HEK293T (cell line): ENCODE measurements around the gene SNX8.

Experiments
- CTCF ChIA-PET: fragments of 350-600 bp; formaldehyde crosslinking; extraction: SDS; loops from one replicate; lab custom pipeline; 2021; ENCODE audit warnings: antibody characterized with exemption, inconsistent platforms; lab: Yijun Ruan, JAX
- POLR2A ChIA-PET: fragments of 350-600 bp; formaldehyde crosslinking; extraction: SDS; loops from one replicate; lab custom pipeline; 2020; ENCODE audit warnings: antibody characterized with exemption, inconsistent platforms; lab: Yijun Ruan, JAX
- DNase-seq: peaks from one replicate; pipeline ENCODE4 v3.0.0; 2012; ENCODE audit warnings: mixed read lengths; ENCODE audit errors: extremely low spot score
- ARNT ChIP-seq: fragments of 450-650 bp; IDR thresholded peaks from 2 replicates; pipeline ENCODE4 v1.6.1; 2017; ENCODE audit warnings: mild to moderate bottlenecking
- BHLHE40 ChIP-seq: fragments of 450-650 bp; IDR thresholded peaks from 2 replicates; pipeline ENCODE4 v1.6.1; 2016; ENCODE audit warnings: mild to moderate bottlenecking, moderate library complexity, borderline replicate concordance
- CTBP1 ChIP-seq: fragments of 450-650 bp; IDR thresholded peaks from 2 replicates; pipeline ENCODE4 v1.6.1; 2016; ENCODE audit warnings: borderline replicate concordance
- ELF4 ChIP-seq: fragments of 450-650 bp; IDR thresholded peaks from 2 replicates; pipeline ENCODE4 v1.6.1; 2017; ENCODE audit warnings: antibody characterized with exemption
- FOXA1 ChIP-seq: fragments of 450-650 bp; IDR thresholded peaks from 2 replicates; pipeline ENCODE4 v1.6.1; 2016; ENCODE audit warnings: mild to moderate bottlenecking
- FOXK2 ChIP-seq: fragments of 450-650 bp; IDR thresholded peaks from 2 replicates; pipeline ENCODE4 v1.6.1; 2016; ENCODE audit warnings: mild to moderate bottlenecking
- FOXM1 ChIP-seq: fragments of 450-650 bp; IDR thresholded peaks from 2 replicates; pipeline ENCODE4 v1.6.1; 2017; ENCODE audit warnings: mild to moderate bottlenecking, borderline replicate concordance
- HDGF ChIP-seq: fragments of 450-650 bp; IDR thresholded peaks from 2 replicates; pipeline ENCODE4 v1.6.1; 2017; ENCODE audit warnings: antibody characterized with exemption, borderline replicate concordance
- L3MBTL2 ChIP-seq: fragments of 450-650 bp; conservative IDR thresholded peaks from 2 replicates; pipeline ENCODE4 v1.6.1; 2016; ENCODE audit warnings: mild to moderate bottlenecking
- LEF1 ChIP-seq: fragments of 450-650 bp; IDR thresholded peaks from 2 replicates; pipeline ENCODE4 v1.6.1; 2017; ENCODE audit warnings: mild to moderate bottlenecking, borderline replicate concordance
- NFRKB ChIP-seq: fragments of 450-650 bp; IDR thresholded peaks from 2 replicates; pipeline ENCODE4 v1.6.1; 2016; ENCODE audit warnings: mild to moderate bottlenecking, moderate library complexity
- PKNOX1 ChIP-seq: fragments of 450-650 bp; IDR thresholded peaks from 2 replicates; pipeline ENCODE4 v1.6.1; 2016
- SP1 ChIP-seq: fragments of 450-650 bp; IDR thresholded peaks from 2 replicates; pipeline ENCODE4 v1.6.1; 2017
- SUZ12 ChIP-seq: fragments of 450-650 bp; IDR thresholded peaks from 2 replicates; pipeline ENCODE4 v1.6.1; 2016; ENCODE audit warnings: mild to moderate bottlenecking
- TARDBP ChIP-seq: fragments of 450-650 bp; IDR thresholded peaks from 2 replicates; pipeline ENCODE4 v1.6.1; 2016
- ZNF384 ChIP-seq: fragments of 450-650 bp; IDR thresholded peaks from 2 replicates; pipeline ENCODE4 v1.6.1; 2016

Gene SNX8

GRCh38 chr7:2215851-2216250 is 98.4 kb downstream of the SNX8 start:
- TF ChIP-seq FOXK2, result no peak
- no peak for TF ChIP-seq LEF1
- TF ChIP-seq FOXM1, result no peak
- no peak for TF ChIP-seq NFRKB
- TF ChIP-seq SP1, result no peak
- no peak for TF ChIP-seq TARDBP
- TF ChIP-seq HDGF, result no peak
- TF ChIP-seq CTBP1, result no peak
- TF ChIP-seq ARNT, result no peak
- CTCF ChIA-PET, result interaction anchor here (0.6 kb wide), 1 partner anchor 12 kb away, joined by 3 read pairs; no protein-coding TSS in a partner anchor
- POLR2A ChIA-PET, result no interaction called here
- no peak for DNase-seq

- POLR2A ChIA-PET, result no interaction called here
- CTCF ChIA-PET, result no interaction called here
- TF ChIP-seq L3MBTL2, result no peak
- no peak for TF ChIP-seq ARNT
- no peak for TF ChIP-seq ELF4
- TF ChIP-seq FOXK2, result no peak
- no peak for TF ChIP-seq TARDBP
- TF ChIP-seq CTBP1, result no peak
- no peak for TF ChIP-seq PKNOX1
- no peak for TF ChIP-seq BHLHE40
- no peak for TF ChIP-seq FOXM1
- TF ChIP-seq HDGF, result no peak
- TF ChIP-seq ZNF384, result no peak
- TF ChIP-seq SP1, result no peak
- TF ChIP-seq FOXA1, result no peak
- no peak for TF ChIP-seq SUZ12
- DNase-seq, result no peak
Measured at GRCh38 chr7:2214636-2215035, 99.6 kb downstream of the SNX8 start.

- POLR2A ChIA-PET, result no interaction called here
- no peak for TF ChIP-seq FOXM1
- TF ChIP-seq FOXA1, result no peak
- TF ChIP-seq CTBP1, result no peak
- no peak for TF ChIP-seq FOXK2
- no peak for TF ChIP-seq ZNF384
- TF ChIP-seq PKNOX1, result no peak
- TF ChIP-seq ARNT, result no peak
- no peak for TF ChIP-seq LEF1
- TF ChIP-seq SP1, result no peak
- TF ChIP-seq L3MBTL2, result no peak
- TF ChIP-seq NFRKB, result no peak
- no peak for TF ChIP-seq TARDBP
- CTCF ChIA-PET, result no interaction called here
Measured at GRCh38 chr7:2213551-2214215, 100.6 kb downstream of the SNX8 start.

GRCh38 chr7:2212906-2213305 is 101.3 kb downstream of the SNX8 start:
- DNase-seq, result no peak
- CTCF ChIA-PET, result no interaction called here
- POLR2A ChIA-PET, result no interaction called here
- no peak for TF ChIP-seq HDGF
- no peak for TF ChIP-seq PKNOX1
- no peak for TF ChIP-seq LEF1
- TF ChIP-seq NFRKB, result no peak
- no peak for TF ChIP-seq TARDBP
- no peak for TF ChIP-seq L3MBTL2
- no peak for TF ChIP-seq SP1

More at GRCh38 chr7:2213551-2214215, 100.6 kb downstream of the SNX8 start:
- DNase-seq, result no peak

GRCh38 chr7:2211926-2212325 is 102.3 kb downstream of the SNX8 start:
- no peak for TF ChIP-seq ZNF384
- TF ChIP-seq HDGF, result no peak
- TF ChIP-seq FOXM1, result no peak
- no peak for TF ChIP-seq FOXA1
- TF ChIP-seq NFRKB, result no peak
- no peak for TF ChIP-seq ARNT
- TF ChIP-seq SUZ12, result no peak
- no peak for TF ChIP-seq LEF1
- no peak for DNase-seq
- ChIA-PET POLR2A (no interaction called here), CTCF (no interaction called here)

GRCh38 chr7:2211259-2211880 is 102.9 kb downstream of the SNX8 start:
- POLR2A ChIA-PET, result no interaction called here
- CTCF ChIA-PET, result no interaction called here
- DNase-seq, result no peak
- TF ChIP-seq ZNF384 (no peak), ARNT (no peak), L3MBTL2 (no peak), FOXM1 (no peak)
